Retinal pigment epithelial cell (primary cell): Measurements from ENCODE around the gene ITM2B.

Source experiments
- DNase-seq: peaks from one replicate; pipeline ENCODE4 v3.0.0-alpha.2; 2010; ENCODE audit warnings: low read depth
- H3K4me3 ChIP-seq: 2 replicates; pipeline ENCODE4 v1.5.1; 2011; ENCODE audit warnings: mild to moderate bottlenecking, low read length, control low read depth, moderate library complexity
- CTCF ChIP-seq: conservative IDR thresholded peaks from 2 replicates; pipeline ENCODE4 v1.5.1; 2011; ENCODE audit warnings: low read depth, low read length, control low read depth, inconsistent platforms

Gene ITM2B

GRCh38 chr13:48268019-48268418, 35.0 kb downstream of the ITM2B start:
- H3K4me3 ChIP-seq, result no peak overlapping the region
- no peak for DNase-seq
- no peak for TF ChIP-seq CTCF

GRCh38 chr13:48273346-48273745, 40.3 kb downstream of the ITM2B start:
- no peak overlapping the region for H3K4me3 ChIP-seq
- no peak for TF ChIP-seq CTCF
- no peak for DNase-seq

GRCh38 chr13:48275507-48275906, 42.5 kb downstream of the ITM2B start:
- no peak for DNase-seq
- TF ChIP-seq CTCF, result no peak
- H3K4me3 ChIP-seq, result no peak overlapping the region

- no peak for TF ChIP-seq CTCF
- no peak overlapping the region for H3K4me3 ChIP-seq
- DNase-seq, result no peak
Observed at GRCh38 chr13:48278806-48279205, 45.8 kb downstream of the ITM2B start.

GRCh38 chr13:48281556-48281955, 48.5 kb downstream of the ITM2B start:
- TF ChIP-seq CTCF, result no peak
- DNase-seq, result no peak
- no peak overlapping the region for H3K4me3 ChIP-seq

- no peak for DNase-seq
- no peak for TF ChIP-seq CTCF
- no peak overlapping the region for H3K4me3 ChIP-seq
Observed at GRCh38 chr13:48291730-48292129, 58.7 kb downstream of the ITM2B start.

- H3K4me3 ChIP-seq, result no peak overlapping the region
- TF ChIP-seq CTCF, result no peak
- no peak for DNase-seq
Observed at GRCh38 chr13:48292650-48293049, 59.6 kb downstream of the ITM2B start.
